Measurements from ENCODE around the gene ALOX15B.

The ALOX15B gene

DNA sequence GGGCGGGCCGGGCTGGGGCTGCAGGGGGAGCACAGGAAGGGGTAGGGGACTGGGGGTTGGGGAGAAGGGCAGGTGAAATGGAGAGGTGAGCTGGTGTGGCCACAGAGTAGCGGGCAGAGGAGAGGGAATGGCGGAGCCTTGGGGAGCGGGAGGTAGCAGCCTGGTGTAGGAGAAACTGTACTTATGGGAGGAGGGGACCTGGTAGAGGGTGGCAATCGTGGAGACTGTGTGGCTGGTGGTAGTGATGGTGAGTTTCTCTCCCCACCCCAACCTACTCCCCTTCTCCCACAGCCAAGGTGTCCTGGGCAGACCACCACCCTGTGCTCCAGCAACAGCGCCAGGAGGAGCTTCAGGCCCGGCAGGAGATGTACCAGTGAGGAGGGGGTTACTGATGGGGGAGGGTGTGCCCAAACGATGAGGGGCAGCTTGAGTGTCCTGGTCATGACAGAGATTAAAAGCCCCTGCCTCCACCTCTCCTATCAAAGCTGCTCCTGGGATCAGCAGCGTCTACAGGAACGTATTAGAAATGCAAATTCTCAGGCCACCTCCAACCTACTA lies 831 bp downstream of the ALOX15B start:
- H3K4me3 ChIP-seq (ENCODE audit: low read depth, low read length), result no peak overlapping the region

DNA sequence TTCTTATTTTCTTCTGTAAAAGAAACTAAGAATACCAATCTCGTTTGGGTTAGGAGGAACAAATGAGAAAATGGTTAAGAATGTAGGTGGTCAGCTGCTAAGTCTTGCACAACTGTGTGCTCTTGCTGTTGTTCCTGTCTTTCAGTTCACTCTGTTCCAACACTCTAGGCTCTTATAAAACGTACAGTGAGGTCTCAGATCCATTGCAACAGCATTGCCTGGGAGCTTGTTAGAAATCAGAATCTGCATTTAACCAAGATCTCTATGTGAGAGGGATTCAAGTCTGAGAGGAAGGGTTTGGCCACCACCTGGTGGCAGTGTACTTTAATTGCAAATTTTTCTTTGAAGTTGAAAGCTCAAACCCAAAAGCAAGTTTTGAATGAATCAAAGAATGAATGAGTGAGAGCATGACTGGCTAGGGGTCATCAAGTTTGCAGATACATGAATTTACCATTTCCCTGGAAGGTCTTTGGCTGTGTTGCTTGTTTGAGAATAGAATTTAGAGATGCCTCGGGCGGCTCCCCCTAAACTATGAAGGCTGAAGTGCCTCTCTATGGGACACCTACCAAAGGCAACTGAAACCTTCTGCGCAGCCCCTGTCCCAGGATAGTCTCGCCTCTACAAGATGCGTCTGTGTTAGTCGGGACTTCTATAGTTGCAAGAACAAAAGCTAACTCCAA lies 2.5 kb downstream of the ALOX15B start:
- no peak overlapping the region for H3K4me3 ChIP-seq (ENCODE audit: low read depth, low read length)

DNA sequence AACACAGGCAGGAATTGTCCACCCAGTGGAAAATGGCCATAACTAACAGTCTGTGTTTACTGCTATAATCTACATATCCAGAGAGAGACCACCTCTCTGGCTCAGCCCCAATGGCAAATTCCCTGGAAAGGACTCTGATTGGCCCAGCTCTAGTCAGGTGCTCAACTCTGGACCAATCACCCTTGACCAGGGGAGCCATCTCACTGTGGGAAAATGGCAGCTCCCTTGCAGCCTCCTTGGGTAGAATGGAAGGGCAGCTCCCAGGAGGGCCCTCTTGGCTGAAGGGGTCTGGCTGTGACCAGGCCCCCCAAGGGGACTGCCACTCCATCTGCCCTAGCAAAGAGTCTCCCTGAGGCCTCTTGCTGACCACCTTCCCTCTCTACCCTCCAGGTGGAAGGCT lies 3.1 kb downstream of the ALOX15B start:
- H3K4me3 ChIP-seq (ENCODE audit: low read depth, low read length), result no peak overlapping the region

DNA sequence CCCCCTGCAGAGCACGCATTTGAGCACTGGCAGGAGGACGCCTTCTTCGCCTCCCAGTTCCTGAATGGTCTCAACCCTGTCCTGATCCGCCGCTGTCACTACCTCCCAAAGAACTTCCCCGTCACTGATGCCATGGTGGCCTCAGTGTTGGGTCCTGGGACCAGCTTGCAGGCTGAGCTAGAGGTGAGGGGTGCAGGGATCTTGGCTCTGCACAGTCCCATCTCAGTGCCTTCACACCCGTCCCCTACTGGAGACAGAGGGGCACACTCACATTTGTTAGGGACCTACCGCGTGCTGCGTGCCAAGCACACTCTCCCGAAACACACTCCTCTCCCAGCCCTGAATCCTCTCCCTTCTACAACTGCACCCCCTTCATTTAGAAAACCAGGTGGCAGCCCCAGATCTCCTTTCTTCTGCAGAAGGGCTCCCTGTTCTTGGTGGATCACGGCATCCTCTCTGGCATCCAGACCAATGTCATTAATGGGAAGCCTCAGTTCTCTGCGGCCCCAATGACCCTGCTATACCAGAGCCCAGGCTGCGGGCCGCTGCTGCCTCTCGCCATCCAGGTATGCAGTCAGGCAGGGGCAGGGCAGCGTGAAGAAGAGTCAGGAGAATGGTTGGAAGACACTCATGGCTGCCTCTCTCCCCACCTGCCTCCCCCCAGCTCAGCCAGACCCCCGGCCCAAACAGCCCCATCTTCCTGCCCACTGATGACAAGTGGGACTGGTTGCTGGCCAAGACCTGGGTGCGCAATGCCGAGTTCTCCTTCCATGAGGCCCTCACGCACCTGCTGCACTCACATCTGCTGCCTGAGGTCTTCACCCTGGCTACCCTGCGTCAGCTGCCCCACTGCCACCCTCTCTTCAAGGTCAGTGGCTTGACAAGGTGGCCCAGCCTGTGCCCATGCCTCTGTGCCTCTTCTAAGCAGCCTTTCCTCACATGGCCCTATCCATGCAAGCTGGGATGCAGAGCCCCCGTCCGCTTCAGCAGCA lies 6.3 kb downstream of the ALOX15B start:
- no peak overlapping the region for H3K4me3 ChIP-seq (ENCODE audit: low read depth, low read length)

DNA sequence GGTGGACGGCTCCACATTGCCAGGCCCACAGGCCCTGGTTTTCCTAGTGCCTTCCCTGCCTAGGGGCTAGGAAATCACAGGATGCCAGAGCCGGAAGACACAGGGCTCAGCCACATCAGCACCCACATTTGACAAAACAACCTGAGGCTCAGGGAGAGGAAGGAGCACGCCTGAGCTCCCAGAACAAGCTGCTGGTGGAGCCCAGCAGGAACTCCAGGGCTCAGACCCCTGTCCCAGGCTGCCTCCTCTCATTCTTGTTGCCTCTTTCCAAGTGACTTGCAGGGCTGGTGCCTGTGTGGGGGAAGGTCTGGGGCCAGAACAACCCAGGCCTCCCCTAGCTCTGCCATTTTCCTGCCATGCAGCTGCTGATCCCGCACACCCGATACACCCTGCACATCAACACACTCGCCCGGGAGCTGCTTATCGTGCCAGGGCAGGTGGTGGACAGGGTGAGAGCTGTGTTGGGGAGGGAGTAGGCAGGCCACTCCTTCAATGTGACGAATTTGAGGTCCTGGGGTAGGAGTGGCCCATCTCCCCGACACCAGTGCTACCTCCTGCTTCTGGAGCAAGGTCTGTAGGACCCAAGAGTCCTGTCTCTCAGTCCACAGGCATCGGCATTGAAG lies 7.6 kb downstream of the ALOX15B start:
- no peak overlapping the region for H3K4me3 ChIP-seq (ENCODE audit: low read depth, low read length)

DNA sequence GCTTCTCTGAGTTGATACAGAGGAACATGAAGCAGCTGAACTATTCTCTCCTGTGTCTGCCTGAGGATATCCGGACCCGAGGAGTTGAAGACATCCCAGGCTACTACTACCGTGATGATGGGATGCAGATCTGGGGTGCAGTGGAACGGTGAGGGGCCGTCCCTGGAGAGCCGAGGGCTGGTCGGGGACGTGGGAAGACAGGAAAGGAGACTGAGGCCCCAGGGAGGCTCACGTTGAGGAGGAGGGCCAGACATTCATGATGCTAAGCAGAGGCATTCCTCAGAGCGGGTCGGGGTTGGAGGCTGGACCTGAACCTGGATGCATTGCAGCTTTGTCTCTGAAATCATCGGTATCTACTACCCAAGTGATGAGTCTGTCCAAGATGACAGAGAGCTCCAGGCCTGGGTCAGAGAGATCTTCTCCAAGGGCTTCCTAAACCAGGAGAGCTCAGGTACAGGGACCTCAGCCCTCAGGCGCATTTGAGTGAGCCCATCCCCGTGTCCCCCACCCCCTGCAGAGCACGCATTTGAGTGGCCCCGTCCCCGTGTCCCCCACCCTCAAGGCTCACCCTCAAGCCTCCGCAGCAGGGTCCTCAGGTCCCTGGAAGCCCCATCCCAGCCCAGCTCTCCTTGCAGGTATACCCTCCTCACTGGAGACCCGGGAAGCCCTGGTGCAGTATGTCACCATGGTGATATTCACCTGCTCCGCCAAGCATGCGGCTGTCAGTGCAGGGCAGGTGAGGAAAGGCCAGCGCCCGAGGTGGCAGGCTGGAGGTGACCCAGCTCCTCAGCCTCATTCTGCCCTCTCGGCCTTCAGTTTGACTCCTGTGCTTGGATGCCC lies 8.3 kb downstream of the ALOX15B start:
- H3K4me3 ChIP-seq (ENCODE audit: low read depth, low read length), result no peak overlapping the region

DNA sequence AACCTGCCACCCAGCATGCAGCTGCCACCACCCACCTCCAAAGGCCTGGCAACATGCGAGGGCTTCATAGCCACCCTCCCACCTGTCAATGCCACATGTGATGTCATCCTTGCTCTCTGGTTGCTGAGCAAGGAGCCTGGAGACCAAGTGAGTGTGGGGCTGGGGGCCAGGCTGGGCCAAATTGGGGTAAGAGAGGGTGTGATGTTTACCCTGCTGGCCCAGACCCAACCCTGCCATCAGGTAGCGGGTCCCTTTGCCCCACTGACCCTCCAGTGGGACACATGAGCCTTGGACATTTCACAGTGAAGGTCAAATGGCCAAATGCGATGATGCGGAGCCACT lies 8.9 kb downstream of the ALOX15B start:
- no peak overlapping the region for H3K4me3 ChIP-seq (ENCODE audit: low read depth, low read length)

DNA sequence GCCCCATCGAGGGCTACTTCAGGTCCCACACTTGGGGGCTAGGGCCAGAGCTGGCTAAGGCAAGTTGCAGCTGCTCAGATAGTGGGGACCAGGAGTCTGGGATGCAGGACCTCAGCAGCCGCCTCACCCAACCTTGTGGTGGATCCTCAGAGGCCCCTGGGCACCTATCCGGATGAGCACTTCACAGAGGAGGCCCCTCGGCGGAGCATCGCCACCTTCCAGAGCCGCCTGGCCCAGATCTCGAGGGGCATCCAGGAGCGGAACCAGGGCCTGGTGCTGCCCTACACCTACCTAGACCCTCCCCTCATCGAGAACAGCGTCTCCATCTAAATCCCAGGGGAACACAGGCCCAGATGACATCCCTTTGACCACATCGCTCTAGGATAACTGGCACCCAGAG lies 9.4 kb downstream of the ALOX15B start:
- H3K4me3 ChIP-seq (ENCODE audit: low read depth, low read length), result no peak overlapping the region

DNA sequence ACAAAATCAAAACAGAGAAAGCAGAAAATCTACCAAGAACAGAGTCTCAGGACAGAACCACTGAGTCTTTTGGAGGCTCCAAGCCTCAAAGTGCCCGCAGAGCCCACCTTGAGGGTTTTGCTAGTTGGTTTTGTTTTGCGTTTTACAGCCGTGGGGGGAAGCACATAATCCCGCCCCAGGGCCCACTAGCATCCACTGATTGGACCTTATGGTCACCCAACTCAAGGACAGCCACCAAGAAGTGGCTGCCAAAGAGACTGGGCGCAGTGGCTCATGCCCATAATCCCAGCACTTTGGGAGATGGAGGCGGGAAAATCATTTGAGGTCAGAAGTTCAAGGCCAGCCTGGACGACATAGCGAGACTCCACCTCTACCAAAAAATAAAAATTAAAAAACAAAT lies 9.9 kb downstream of the ALOX15B start:
- H3K4me3 ChIP-seq (ENCODE audit: low read depth, low read length), result no peak overlapping the region

DNA sequence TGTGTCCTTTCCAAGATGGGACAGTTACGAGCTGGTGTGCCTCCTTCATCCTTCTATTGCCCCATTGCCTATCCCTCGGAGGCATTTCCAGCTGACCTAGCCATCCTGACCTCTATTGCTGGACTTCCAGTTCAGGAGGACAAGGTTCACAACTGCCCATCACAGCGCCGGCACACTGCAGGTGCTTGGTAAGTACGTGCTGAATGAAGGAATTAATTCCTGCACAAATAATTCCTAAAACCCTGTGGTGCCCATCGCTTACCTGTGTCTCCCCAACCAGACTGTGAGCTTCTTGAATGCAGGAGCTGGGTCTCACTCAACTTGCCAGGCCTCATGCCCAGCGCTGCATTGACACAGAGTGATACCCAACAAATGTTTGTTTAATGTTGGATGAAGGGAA lies 13.0 kb downstream of the ALOX15B start:
- no peak overlapping the region for H3K4me3 ChIP-seq (ENCODE audit: low read depth, low read length)

DNA sequence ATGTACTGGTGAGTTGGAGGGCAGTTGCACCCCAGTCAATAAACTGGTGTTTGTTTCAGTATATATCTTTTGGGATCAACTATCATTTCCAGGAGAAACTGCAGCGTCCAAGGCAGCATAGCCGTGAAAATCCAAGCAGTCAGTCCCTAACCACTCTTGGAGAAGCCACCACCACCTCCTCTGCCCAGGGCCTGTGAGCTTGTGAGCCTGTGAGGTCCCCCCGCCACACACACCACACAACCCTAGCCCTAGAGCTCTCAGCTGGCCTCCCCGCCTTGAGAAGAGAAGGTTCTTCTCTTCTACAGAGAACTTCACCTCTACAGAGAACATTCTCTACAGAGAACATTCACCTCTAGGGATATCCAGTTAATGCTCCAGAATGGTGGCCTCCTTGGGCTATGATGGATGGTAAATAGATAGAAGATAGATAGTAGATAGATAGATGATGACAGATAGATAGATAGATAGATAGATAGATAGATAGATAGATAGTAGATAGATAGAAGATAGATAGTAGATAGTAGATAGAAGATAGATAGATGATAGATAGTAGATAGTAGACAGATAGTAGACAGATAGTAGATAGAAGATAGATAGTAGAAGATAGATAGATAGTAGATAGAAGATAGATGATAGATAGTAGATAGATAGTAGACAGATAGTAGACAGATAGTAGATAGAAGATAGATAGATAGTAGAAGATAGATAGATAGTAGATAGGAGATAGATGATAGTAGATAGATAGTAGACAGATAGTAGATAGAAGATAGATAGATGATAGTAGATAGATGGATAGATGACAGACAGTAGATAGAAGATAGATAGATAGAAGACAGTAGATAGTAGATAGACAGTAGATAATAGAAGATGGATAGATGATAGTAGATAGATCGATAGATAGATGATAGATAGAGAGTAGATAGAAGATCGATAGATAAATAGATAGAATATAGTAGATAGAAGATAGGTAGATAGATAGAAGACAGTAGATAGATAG lies 13.7 kb downstream of the ALOX15B start:
- no peak overlapping the region for H3K4me3 ChIP-seq (ENCODE audit: low read depth, low read length)

DNA sequence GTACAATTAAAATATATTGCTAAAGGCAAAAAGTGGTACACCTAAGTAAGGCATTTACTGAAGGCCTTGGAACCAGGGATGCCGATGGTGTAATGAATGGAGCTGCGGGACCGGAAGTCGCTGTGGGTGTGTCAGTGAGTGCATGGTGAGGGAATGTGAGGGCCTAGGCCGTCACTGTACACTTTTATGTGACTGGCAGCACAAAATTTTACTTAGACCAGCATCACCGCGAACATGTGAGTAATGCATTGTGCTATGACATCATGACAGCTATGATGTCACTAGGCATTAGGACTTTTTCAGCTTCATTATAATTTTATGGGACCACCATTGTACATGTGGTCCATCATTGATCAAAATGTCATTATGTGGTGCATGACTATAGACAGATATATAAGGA lies 14.7 kb downstream of the ALOX15B start:
- H3K4me3 ChIP-seq (ENCODE audit: low read depth, low read length), result no peak overlapping the region

DNA sequence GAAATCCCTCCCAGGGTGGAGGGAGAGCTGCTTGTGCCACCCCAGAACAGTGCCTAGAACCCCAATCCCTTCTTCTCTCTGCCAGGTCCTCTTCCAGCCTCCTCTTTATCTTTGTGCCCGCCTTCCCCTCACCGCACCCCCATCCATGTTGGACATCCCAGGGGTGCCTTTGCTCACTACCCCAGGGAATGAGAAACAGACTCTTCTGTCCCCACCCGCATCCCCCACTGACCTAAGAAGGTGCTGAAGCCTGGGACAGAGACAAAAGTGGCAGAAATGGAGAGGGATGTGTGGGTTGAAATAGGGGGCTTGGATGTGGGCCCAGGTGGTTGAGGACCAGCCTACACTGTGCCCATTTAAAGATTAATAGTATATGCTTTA lies 17.0 kb downstream of the ALOX15B start:
- no peak overlapping the region for H3K4me3 ChIP-seq (ENCODE audit: low read depth, low read length)

DNA sequence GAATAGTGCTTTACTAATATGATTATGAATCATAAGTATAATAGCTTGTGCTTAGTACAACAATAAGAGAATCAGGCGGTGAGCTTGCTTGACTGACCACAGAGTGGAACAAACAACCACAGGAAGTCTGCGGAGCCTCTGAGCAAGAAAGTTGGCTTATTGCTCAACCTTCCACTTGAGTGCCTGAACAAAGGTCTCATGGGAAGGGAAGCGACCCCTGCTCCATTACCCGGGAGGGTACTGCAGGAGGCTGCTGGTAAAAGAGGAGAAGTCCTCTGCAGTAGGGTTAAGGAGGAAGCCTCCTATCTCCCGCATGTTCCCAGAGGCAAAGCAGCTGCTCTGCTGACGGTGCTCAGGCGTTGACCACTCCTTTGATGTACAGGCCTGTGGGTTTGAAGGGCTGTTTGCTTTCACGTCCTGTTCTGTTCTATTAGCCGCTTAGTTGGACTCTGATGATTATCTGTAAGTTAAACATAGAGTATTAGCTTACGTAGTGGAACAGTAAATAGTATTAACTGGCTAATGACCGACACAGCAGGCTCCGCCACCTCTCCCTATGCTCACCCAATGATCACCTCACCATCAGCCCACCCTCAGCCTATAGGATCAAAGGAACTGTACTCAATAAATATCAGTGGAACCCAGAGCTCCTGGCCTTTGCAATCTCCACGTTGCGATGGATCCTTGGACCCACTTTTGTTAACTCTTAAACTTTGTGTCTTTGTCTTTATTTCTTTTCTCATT lies 17.5 kb downstream of the ALOX15B start:
- no peak overlapping the region for H3K4me3 ChIP-seq (ENCODE audit: low read depth, low read length)

DNA sequence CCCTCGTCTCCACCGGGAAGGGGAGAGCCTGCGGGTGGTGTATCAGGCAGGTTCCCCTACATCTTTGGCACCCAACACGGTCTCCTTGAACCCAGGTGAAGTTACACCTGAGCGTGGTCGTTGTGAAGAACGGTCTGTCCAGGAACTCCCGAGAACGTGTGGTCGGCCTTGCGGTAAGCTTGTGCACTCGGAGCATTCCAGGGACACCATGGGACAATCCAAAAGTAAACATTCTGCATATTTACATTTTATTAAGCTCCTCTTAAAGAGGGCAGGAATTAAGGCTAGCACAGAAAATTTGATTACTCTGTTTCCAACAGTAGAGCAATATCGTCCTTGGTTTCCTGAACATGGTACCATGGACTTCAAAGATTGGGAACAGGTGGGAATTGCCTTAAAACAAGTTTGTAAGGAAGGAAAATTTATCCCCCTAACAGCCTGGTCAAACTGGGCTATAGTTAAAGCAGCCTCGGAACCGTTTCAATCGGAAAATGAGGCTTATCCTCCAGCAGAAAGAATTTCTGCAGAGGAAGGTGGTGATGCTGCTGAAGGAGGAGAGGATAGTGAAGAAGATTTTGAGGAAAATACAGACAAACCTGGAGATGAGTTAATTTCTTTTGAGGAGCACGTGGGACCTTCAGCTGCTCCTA lies 18.2 kb downstream of the ALOX15B start:
- H3K4me3 ChIP-seq (ENCODE audit: low read depth, low read length), result no peak overlapping the region

DNA sequence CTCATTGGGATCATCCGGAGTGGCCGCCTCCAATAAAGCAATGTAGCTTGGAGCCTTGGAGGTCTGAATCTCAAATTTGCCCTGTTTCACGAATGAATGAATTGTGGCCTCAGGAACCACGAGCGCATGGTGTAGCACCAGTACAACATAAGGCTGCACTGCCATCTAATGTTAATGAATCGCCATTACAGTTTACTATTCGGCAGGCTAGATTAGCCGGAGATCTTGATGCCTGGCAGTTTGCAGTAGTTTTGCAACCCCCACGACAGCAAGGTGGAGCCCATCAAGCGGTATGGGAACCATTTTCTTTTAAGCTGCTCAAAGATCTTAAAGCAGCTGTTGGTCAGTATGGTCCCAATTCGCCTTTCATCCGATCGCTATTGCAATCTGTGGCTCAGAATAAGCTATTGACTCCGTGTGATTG lies 18.8 kb downstream of the ALOX15B start:
- no peak overlapping the region for H3K4me3 ChIP-seq (ENCODE audit: low read depth, low read length)

DNA sequence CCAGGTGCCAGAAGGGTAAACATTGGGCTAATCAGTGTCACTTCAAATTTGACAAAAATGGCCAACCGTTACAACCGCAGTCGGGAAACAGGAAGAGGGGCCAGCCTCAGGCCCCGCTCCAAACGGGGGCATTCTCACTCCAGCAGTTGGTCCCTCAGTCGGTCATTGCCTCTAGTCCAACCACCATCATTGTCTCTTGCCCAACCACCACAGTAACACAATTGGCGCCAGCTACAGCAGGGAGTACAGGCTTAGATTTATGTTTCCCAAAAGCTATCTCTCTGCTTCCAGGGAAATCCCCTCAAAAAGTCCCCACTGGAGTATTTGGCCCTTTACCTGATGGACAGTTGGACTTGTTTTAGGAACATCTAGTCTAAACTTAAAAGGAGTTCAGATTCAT lies 20.3 kb downstream of the ALOX15B start:
- H3K4me3 ChIP-seq (ENCODE audit: low read depth, low read length), result no peak overlapping the region

DNA sequence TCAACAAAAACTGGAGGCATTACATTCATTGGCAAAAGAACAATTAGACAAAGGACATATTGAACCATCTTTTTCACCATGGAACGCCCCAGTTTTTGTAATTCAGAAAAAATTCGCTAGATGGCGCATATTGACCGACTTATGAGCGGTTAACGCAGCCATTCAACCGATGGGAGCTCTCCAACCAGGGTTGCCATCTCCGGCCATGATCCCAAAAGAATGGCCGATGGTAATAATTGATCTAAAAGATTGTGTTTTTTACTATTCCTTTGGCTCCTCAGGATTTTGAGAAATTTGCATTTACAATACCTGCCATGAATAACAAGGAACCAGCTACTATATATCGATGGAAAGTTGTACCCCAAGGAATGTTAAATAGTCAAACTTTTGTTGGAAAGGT lies 21.4 kb downstream of the ALOX15B start:
- H3K4me3 ChIP-seq (ENCODE audit: low read depth, low read length), result no peak overlapping the region

Data from iPS-11a (cell line).